GM12891 (cell line): ENCODE data around the gene MBNL3.
A peak's percentile ranks its signal among the peaks of the same experiment; 100 is the strongest.
"Not testable (repeated sequence)": the region's sequence is repeated elsewhere in the genome, so short reads cannot be mapped to it uniquely, and the experiment has no call there.

ENCODE experiments used
- DNase-seq: peaks from one replicate; pipeline ENCODE4 v3.0.0; 2011; ENCODE audit warnings: low spot score; ENCODE audit not compliant: insufficient read length
- FAIRE-seq: peaks from 2 replicates; lab custom pipeline; 2011; peaks lifted over from hg19 to GRCh38; lab: Jason Lieb, UNC
- PAX5 ChIP-seq: IDR thresholded peaks from 2 replicates; pipeline ENCODE4 v1.6.1; 2011; ENCODE audit warnings: low read length, moderate library complexity, mild to moderate bottlenecking; ENCODE audit not compliant: insufficient read depth, severe bottlenecking
- POLR2A ChIP-seq: IDR thresholded peaks from 2 replicates; pipeline ENCODE4 v1.6.1; 2011; ENCODE audit warnings: low read depth, low read length, control low read depth
- POLR2AphosphoS5 ChIP-seq: IDR thresholded peaks from 2 replicates; pipeline ENCODE4 v1.6.1; 2011; ENCODE audit warnings: low read depth, low read length, control low read depth
- POU2F2 ChIP-seq: IDR thresholded peaks from 2 replicates; pipeline ENCODE4 v1.6.1; 2011; ENCODE audit warnings: low read depth, mild to moderate bottlenecking, control low read depth, low read length, moderate library complexity
- SPI1 ChIP-seq: IDR thresholded peaks from 2 replicates; pipeline ENCODE4 v1.6.1; 2011; ENCODE audit warnings: low read depth, low read length, control low read depth
- TAF1 ChIP-seq: IDR thresholded peaks from 2 replicates; pipeline ENCODE4 v1.6.1; 2011; ENCODE audit warnings: low read depth, low read length, control low read depth

MBNL3 gene

DNA sequence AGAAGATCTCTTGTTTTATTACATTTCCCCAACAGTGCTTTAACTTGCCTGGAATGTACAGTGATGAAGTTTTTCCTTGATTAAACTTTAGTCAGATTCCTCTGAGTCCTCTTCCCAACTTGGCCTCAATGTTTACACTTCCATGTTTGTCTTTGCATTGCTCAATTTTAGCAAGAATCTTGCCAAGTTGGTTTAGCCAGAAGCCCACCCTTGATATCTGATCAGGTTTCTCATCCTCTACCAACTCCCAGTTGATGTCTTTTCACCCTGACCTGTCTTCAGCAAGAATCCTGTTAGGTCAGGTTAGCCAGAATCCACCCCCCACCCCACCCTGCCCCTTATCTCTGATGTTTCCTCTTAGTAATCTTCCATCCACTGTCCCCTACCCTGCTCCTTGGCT is 120.9 kb downstream of the MBNL3 start:
- DNase-seq (no peak), FAIRE-seq (no peak)
- TF ChIP-seq POLR2A (no peak), SPI1 (no peak), PAX5 (no peak), POLR2AphosphoS5 (no peak), TAF1 (no peak), POU2F2 (no peak)

GRCh38 chrX:132367314-132367713 is 121.5 kb downstream of the MBNL3 start:
- no peak for TF ChIP-seq SPI1
- no peak for TF ChIP-seq PAX5
- no peak for TF ChIP-seq TAF1
- TF ChIP-seq POLR2AphosphoS5: no peak
- TF ChIP-seq POLR2A: no peak
- no peak for TF ChIP-seq POU2F2
- FAIRE-seq: no peak
- DNase-seq: no peak

DNA sequence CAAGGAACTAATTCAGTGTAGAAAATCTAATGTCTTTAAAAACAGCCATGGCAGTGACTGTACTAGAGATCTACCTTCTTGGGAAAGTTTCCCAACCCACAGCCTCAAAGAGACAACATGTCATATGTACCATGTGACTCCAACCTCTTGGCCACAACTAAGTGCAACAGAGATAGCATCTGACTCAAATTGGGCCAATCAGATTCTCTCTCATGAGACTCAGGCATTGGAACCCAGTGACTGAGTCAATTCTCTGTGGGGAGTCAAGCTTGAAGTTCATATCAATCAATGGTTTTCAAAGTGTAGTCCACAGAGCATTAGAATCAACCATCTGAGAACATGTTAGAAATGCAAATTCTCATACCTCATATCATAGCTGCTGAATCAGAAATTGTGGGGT is 123.3 kb downstream of the MBNL3 start:
- FAIRE-seq (no peak), DNase-seq (no peak)
- TF ChIP-seq PAX5 (no peak), POLR2AphosphoS5 (no peak), POU2F2 (no peak), POLR2A (no peak), TAF1 (no peak), SPI1 (no peak)

DNA sequence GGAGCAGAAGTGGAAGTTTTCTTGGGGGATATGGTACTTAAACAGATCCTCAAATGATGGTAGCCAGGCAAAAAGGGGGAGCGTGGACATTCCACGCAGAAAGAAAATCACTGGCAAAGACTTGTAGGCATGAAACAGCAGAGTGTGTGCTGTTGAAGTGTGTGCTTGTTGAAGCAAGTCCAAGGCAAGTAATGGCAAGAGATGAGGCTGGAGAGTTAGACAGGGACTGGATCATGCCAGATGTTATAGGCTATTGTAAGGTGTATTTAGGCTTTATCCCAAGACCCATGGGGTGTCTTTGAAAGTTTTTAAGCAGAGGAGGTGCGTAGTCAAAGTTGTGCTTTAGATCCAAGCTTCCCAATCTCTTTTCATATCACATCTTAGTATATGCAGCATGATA is 124.5 kb downstream of the MBNL3 start:
- no peak for TF ChIP-seq POLR2A
- TF ChIP-seq PAX5: no peak
- no peak for TF ChIP-seq POLR2AphosphoS5
- no peak for TF ChIP-seq SPI1
- no peak for TF ChIP-seq POU2F2
- no peak for TF ChIP-seq TAF1
- DNase-seq (no peak), FAIRE-seq (peak; percentile 31)

GRCh38 chrX:132353430-132353829 is 135.4 kb downstream of the MBNL3 start:
- FAIRE-seq: no peak
- DNase-seq: no peak
- TF ChIP-seq TAF1 (no peak), POLR2A (no peak), POU2F2 (no peak), PAX5 (no peak), POLR2AphosphoS5 (no peak), SPI1 (no peak)

GRCh38 chrX:132336172-132336571 is 152.7 kb downstream of the MBNL3 start:
- DNase-seq: no peak
- FAIRE-seq: no peak
- TF ChIP-seq POLR2AphosphoS5 (no peak), POU2F2 (no peak), POLR2A (no peak), PAX5 (no peak), SPI1 (no peak), TAF1 (no peak)

DNA sequence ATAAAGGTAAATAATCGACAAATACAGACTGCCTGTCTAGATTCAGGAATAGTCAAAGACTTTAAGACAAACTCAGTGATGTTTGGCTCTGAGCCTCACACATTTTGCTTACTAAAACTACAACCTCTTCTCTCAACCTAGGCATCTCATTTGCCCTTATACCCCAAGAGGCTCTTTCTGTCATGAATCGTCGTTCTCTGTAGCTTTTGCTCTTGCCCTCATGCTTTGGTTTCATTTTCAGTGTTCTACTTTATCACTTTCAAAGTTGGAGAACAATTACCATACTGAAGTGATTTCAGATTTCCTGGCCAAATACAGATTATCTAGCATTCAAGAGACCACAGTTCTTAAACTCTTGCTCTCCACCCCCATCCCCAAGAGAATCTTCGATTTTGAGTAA is 155.5 kb downstream of the MBNL3 start:
- FAIRE-seq (no peak), DNase-seq (no peak)
- no peak for TF ChIP-seq POU2F2
- TF ChIP-seq SPI1: no peak
- TF ChIP-seq POLR2AphosphoS5: no peak

DNA sequence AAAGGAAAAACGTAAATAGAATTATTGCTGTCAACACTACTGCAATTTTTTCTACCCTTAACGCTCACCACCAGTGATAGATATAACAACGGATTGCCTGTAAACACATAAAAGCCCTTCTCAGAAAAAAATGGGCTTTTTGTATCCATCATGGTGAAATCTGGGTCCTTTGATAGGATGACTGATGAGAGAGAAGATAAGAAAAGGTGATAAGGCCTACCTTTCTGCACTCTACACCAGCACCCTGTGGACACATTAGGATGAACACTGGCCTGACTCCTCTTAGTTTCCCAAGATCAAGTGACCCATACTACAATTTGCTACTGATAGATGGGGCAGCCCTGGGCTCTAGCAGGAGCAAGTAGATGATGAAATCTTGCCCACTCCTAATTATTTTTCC is 157.3 kb downstream of the MBNL3 start:
- no peak for TF ChIP-seq SPI1
- no peak for TF ChIP-seq POLR2A
- no peak for TF ChIP-seq POU2F2
- TF ChIP-seq TAF1: no peak
- no peak for TF ChIP-seq POLR2AphosphoS5
- TF ChIP-seq PAX5: no peak
- no peak for DNase-seq
- FAIRE-seq: no peak

- DNase-seq (no peak), FAIRE-seq (no peak)
- TF ChIP-seq POLR2AphosphoS5 (no peak), TAF1 (no peak), PAX5 (no peak), POLR2A (no peak), POU2F2 (no peak), SPI1 (no peak)
Measured at GRCh38 chrX:132331000-132331399, 157.8 kb downstream of the MBNL3 start.

- no peak for DNase-seq
Measured at GRCh38 chrX:132330156-132330729, 158.6 kb downstream of the MBNL3 start.

GRCh38 chrX:132326960-132327359 is 161.9 kb downstream of the MBNL3 start:
- DNase-seq, FAIRE-seq: not testable (repeated sequence)

More at GRCh38 chrX:132330156-132330729, 158.6 kb downstream of the MBNL3 start:
- no peak for FAIRE-seq
- TF ChIP-seq POLR2A: no peak
- no peak for TF ChIP-seq SPI1
- TF ChIP-seq TAF1: no peak
- no peak for TF ChIP-seq PAX5
- no peak for TF ChIP-seq POLR2AphosphoS5
- no peak for TF ChIP-seq POU2F2
